OCI-LY3 (cell line): Measurements from ENCODE around the gene ADGRD1.

Experiments used
- H2AFZ ChIP-seq: fragments of 200-600, 300-600 bp; shearing (Covaris generic); 2 replicates; pipeline ENCODE4 v1.6.0; 2014; ENCODE audit warnings: antibody characterized with exemption, low read depth, low read length
- H3K27ac ChIP-seq: fragments of 200-600, 300-600 bp; sonication (generic); 2 replicates; pipeline ENCODE4 v1.5.1; 2014; ENCODE audit warnings: mild to moderate bottlenecking, low read length, moderate library complexity, mixed read lengths
- H3K27me3 ChIP-seq: fragments of 200-600, 300-600 bp; sonication (generic); 2 replicates; pipeline ENCODE4 v1.6.1; 2014; ENCODE audit warnings: low read depth, low read length, mixed read lengths
- H3K36me3 ChIP-seq: fragments of 200-600, 300-600 bp; sonication (generic); replicated peaks from 2 replicates; pipeline ENCODE3; 2014; ENCODE audit warnings: low read depth, low read length, mixed read lengths
- H3K4me1 ChIP-seq: fragments of 300-600, 200-600 bp; sonication (generic); 2 replicates; pipeline ENCODE4 v1.6.1; 2014; ENCODE audit warnings: low read length, mixed read lengths
- H3K4me2 ChIP-seq: fragments of 200-600, 300-600 bp; sonication (generic); 2 replicates; pipeline ENCODE4 v1.6.1; 2014; ENCODE audit warnings: low read length, mixed read lengths
- H3K4me3 ChIP-seq: fragments of 300-600, 200-600 bp; sonication (generic); 2 replicates; pipeline ENCODE4 v1.5.1; 2014; ENCODE audit warnings: antibody characterized with exemption, mild to moderate bottlenecking, low read length, moderate library complexity
- H3K79me2 ChIP-seq: fragments of 300-600, 200-600 bp; shearing (Covaris generic); 2 replicates; pipeline ENCODE4 v1.6.1; 2014; ENCODE audit warnings: mild to moderate bottlenecking, low read length, mixed read lengths
- H3K9ac ChIP-seq: fragments of 300-600, 200-600 bp; shearing (Covaris generic); 2 replicates; pipeline ENCODE4 v1.6.0; 2014; ENCODE audit warnings: mild to moderate bottlenecking, low read length, moderate library complexity
- H3K9me3 ChIP-seq: fragments of 200-600, 300-600 bp; shearing (Covaris generic); 2 replicates; pipeline ENCODE4 v1.6.1; 2014; ENCODE audit warnings: low read length, mixed read lengths; ENCODE audit not compliant: insufficient read depth
- H4K20me1 ChIP-seq: fragments of 200-600, 300-600 bp; sonication (generic); 2 replicates; pipeline ENCODE4 v1.6.1; 2016; ENCODE audit warnings: low read length, mixed read lengths; ENCODE audit not compliant: insufficient read depth
- EZH2phosphoT487 ChIP-seq: fragments of 200-600 bp; shearing (Covaris generic); IDR thresholded peaks from 2 replicates; pipeline ENCODE4 v1.6.1; 2018; ENCODE audit warnings: antibody characterized with exemption, mixed run types, low read depth
- TF ChIP-seq, protein P1 (sequence below): fragments of 200-600, 300-600 bp; sonication (generic); IDR thresholded peaks from 2 replicates; pipeline ENCODE4 v1.5.1; 2014; ENCODE audit warnings: antibody characterized with exemption, low read length, low read depth

ADGRD1 gene

DNA sequence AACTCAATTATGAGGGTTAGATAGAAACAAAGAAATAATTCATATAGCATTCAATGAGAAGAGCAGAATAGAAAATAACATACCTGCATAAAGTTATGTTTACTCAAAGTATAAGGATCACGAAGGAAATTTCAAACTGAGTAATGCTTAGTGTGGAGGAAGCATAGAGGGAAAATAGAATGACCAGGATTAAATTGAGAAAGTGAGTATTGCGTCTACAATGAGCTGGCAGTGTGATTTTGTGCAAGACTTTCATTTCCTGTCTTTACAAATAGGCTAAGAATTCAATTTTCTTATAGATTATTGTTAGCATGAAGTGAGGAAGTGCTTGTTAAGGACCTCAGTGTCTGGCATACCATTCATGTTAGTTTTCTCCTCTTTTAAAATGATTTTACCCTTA, 12.0 kb downstream of the ADGRD1 start:
- H3K27me3 ChIP-seq, result peaks cover 25% of the 10 kb centered on the region
- no peaks in the 10 kb centered on the region for H3K79me2 ChIP-seq
- H4K20me1 ChIP-seq, result no peaks in the 10 kb centered on the region
- H3K9ac ChIP-seq, result no peak overlapping the region
- H3K4me2 ChIP-seq, result no peak overlapping the region
- H2AFZ ChIP-seq, result no peak overlapping the region
- H3K36me3 ChIP-seq, result no peaks in the 10 kb centered on the region
- no peaks in the 10 kb centered on the region for H3K9me3 ChIP-seq
- H3K4me1 ChIP-seq, result peaks cover 6% of the 10 kb centered on the region
- no peak overlapping the region for H3K4me3 ChIP-seq
- TF ChIP-seq, protein P1, sequence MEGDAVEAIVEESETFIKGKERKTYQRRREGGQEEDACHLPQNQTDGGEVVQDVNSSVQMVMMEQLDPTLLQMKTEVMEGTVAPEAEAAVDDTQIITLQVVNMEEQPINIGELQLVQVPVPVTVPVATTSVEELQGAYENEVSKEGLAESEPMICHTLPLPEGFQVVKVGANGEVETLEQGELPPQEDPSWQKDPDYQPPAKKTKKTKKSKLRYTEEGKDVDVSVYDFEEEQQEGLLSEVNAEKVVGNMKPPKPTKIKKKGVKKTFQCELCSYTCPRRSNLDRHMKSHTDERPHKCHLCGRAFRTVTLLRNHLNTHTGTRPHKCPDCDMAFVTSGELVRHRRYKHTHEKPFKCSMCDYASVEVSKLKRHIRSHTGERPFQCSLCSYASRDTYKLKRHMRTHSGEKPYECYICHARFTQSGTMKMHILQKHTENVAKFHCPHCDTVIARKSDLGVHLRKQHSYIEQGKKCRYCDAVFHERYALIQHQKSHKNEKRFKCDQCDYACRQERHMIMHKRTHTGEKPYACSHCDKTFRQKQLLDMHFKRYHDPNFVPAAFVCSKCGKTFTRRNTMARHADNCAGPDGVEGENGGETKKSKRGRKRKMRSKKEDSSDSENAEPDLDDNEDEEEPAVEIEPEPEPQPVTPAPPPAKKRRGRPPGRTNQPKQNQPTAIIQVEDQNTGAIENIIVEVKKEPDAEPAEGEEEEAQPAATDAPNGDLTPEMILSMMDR, result no peak
- TF ChIP-seq EZH2phosphoT487, result no peak
- H3K27ac ChIP-seq, result no peak overlapping the region

DNA sequence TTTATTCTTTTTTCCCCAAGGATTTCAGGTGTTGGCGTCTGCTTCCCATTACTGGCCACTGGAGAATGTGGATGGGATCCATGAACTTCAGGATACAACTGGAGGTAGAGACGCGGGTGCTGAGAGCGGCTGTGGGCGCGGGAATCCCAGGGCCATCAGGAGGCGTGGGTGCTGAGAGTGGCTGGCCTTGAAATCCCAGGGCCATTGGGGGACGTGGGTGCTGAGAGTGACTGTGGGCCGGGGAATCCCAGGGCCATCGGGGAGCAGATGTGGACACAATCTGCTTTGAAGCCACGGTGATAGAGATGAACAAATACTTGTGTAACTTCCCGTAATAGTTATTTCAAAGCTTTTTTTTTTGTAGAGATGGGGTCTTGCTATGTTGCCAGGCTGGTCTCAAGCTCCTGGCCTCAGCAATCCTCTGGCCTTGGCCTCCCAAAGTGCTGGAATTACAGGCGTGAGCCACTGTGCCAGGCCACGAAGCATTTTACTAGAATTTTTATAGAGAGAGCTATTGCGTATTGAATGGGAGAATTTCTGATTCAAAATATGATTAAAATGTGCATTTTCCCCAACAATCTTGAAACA, 12.8 kb downstream of the ADGRD1 start:
- Histone ChIP-seq H3K36me3 (no peaks in the 10 kb centered on the region), H3K4me3 (no peak overlapping the region), H3K4me2 (no peak overlapping the region), H3K27ac (no peak overlapping the region), H3K79me2 (no peaks in the 10 kb centered on the region), H3K9ac (no peak overlapping the region), H3K27me3 (peaks cover 31% of the 10 kb centered on the region), H2AFZ (no peak overlapping the region), H3K9me3 (no peaks in the 10 kb centered on the region), H4K20me1 (no peaks in the 10 kb centered on the region), H3K4me1 (peaks cover 10% of the 10 kb centered on the region)
- TF ChIP-seq, protein P1, result no peak
- TF ChIP-seq EZH2phosphoT487, result no peak

DNA sequence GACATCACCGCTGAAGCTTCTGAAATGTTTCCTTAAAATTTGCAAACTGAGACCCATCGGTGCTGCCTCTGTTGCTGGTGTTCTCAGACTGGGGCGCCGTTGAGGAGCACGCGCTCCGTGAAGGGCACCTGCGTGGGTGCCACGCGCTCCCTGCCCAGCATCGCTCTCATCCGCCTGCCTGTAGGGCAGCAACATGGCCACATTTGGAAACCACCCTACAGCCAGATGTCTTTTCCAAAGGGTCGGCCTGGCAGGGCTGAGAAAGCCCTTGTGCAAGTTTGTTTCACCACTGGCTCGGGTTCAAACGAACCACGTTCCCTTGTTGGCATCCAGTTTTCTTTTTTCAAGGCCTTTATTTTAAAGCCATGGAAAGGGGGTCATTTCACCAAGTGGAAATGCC, 13.9 kb downstream of the ADGRD1 start:
- Histone ChIP-seq H3K36me3 (no peaks in the 10 kb centered on the region), H3K9ac (no peak overlapping the region), H3K27me3 (peaks cover 38% of the 10 kb centered on the region), H3K9me3 (no peaks in the 10 kb centered on the region), H3K4me3 (no peak overlapping the region), H4K20me1 (no peaks in the 10 kb centered on the region), H3K4me2 (no peak overlapping the region), H3K27ac (no peak overlapping the region), H3K4me1 (peaks cover 10% of the 10 kb centered on the region), H2AFZ (no peak overlapping the region), H3K79me2 (no peaks in the 10 kb centered on the region)
- TF ChIP-seq, protein P1, result no peak
- no peak for TF ChIP-seq EZH2phosphoT487

DNA sequence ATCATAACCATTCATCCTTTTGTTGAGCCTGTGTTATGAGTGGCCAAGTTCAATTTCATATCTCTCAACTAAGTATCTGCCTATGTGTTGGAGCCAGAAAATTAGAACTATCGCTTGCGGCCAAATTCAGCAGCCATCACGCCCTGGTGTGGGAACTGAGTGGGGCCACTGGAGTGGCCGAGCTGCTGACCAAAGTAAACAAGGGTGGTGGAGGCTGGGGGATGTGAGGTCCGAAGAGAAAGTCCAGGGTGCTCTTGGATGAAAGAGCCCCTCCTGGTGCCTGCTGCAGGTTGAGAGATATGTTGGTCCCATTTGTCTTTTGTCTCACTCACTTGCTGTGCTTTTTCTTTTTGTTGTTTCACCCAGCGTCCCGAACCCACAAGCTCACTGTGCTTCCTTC, 14.9 kb downstream of the ADGRD1 start:
- H3K9me3 ChIP-seq, result no peaks in the 10 kb centered on the region
- no peak overlapping the region for H2AFZ ChIP-seq
- no peak overlapping the region for H3K9ac ChIP-seq
- H3K4me1 ChIP-seq, result peaks cover 10% of the 10 kb centered on the region
- H3K79me2 ChIP-seq, result no peaks in the 10 kb centered on the region
- H3K4me2 ChIP-seq, result no peak overlapping the region
- TF ChIP-seq, protein P1, result no peak
- TF ChIP-seq EZH2phosphoT487, result no peak
- H3K4me3 ChIP-seq, result no peak overlapping the region
- H3K36me3 ChIP-seq, result no peaks in the 10 kb centered on the region
- peaks cover 41% of the 10 kb centered on the region for H3K27me3 ChIP-seq
- H4K20me1 ChIP-seq, result no peaks in the 10 kb centered on the region
- H3K27ac ChIP-seq, result no peak overlapping the region
